Fibroblast of pulmonary artery (primary cell): ENCODE data around the gene ARHGEF40.

Source experiments
- DNase-seq: peaks from one replicate; pipeline ENCODE4 v3.0.0-alpha.2; 2010; ENCODE audit warnings: low read depth
- H3K4me3 ChIP-seq: replicated peaks from 2 replicates; pipeline ENCODE4 v1.5.1; 2011; ENCODE audit warnings: low read depth, mild to moderate bottlenecking, control low read depth, low read length, moderate library complexity
- TF ChIP-seq, protein P1 (sequence below): IDR thresholded peaks from 2 replicates; pipeline ENCODE4 v1.5.1; 2011; ENCODE audit warnings: mild to moderate bottlenecking, control low read depth, low read length, inconsistent platforms; ENCODE audit errors: missing control alignments

The ARHGEF40 gene

DNA sequence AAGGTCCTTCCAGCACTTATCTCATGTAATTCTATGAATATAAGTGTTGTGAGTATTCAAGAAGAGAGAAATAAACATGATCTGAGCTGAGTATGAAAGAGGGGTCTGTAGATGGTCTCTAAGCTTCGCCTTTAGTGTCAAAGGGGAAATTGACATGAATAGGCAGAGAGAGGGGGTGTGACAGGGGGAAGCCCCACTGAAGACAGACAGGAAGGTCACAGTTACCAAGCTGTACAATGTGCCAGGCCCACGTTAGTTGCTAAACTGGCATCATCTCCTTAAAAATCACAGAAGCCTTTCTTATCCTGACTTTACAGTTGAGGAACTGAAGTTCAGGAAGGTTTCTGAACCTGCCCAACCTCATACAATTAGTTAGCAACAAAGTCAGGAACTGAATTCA is 7.6 kb downstream of the ARHGEF40 start:
- TF ChIP-seq, protein P1, sequence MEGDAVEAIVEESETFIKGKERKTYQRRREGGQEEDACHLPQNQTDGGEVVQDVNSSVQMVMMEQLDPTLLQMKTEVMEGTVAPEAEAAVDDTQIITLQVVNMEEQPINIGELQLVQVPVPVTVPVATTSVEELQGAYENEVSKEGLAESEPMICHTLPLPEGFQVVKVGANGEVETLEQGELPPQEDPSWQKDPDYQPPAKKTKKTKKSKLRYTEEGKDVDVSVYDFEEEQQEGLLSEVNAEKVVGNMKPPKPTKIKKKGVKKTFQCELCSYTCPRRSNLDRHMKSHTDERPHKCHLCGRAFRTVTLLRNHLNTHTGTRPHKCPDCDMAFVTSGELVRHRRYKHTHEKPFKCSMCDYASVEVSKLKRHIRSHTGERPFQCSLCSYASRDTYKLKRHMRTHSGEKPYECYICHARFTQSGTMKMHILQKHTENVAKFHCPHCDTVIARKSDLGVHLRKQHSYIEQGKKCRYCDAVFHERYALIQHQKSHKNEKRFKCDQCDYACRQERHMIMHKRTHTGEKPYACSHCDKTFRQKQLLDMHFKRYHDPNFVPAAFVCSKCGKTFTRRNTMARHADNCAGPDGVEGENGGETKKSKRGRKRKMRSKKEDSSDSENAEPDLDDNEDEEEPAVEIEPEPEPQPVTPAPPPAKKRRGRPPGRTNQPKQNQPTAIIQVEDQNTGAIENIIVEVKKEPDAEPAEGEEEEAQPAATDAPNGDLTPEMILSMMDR, result no peak
- no peak overlapping the region for H3K4me3 ChIP-seq
- DNase-seq, result no peak

DNA sequence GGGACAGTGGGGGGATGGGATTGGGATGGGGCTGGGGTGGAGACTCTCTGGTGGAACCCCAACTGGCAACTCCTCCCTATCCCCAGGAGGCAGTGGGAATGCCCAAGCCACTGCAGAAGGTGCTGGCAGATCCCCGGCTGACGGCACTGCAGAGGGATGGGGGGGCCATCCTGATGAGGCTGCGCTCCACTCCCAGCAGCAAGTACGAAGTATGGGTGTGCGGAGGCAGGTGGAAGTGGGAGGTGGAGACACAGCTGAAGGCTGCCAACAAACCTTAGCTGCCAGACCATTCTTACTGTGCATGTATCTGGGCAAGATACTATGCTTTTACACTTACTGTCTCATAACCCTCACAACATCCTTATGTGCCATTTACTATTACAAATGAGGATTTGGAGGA is 8.2 kb downstream of the ARHGEF40 start:
- TF ChIP-seq, protein P1, result no peak
- H3K4me3 ChIP-seq, result no peak overlapping the region
- DNase-seq, result no peak

DNA sequence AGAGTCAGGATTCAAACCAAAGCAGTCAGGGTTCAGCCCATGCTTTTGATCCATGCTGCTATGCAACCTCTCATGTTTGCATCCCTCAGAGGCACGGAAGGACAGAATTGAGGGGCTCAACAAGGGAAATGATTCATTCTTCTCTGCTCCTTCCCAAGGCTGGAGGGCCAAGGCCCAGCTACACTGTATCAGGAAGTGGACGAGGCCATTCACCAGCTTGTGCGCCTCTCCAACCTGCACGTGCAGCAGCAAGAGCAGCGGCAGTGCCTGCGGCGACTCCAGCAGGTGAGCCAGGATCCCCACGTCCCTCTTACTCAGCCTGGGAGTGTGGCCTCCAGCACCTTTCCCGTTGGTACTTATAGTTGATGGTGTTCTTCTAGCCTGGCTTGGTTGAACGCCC is 8.6 kb downstream of the ARHGEF40 start:
- no peak for DNase-seq
- TF ChIP-seq, protein P1, result no peak

DNA sequence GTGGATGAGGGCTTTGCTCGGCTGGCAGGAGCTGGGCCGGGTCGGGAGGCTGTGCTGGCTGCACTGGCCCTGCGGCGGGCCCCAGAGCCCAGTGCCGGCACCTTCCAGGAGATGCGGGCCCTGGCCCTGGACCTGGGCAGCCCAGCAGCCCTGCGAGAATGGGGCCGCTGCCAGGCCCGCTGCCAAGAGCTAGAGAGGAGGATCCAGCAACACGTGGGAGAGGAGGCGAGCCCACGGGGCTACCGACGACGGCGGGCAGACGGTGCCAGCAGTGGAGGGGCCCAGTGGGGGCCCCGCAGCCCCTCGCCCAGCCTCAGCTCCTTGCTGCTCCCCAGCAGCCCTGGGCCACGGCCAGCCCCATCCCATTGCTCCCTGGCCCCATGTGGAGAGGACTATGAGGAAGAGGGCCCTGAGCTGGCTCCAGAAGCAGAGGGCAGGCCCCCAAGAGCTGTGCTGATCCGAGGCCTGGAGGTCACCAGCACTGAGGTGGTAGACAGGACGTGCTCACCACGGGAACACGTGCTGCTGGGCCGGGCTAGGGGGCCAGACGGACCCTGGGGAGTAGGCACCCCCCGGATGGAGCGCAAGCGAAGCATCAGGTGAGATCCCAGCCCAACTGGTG is 11.5 kb downstream of the ARHGEF40 start:
- no peak for DNase-seq
- no peak overlapping the region for H3K4me3 ChIP-seq
- TF ChIP-seq, protein P1, result no peak

More for the DNA sequence above, 8.6 kb downstream of the ARHGEF40 start:
- no peak overlapping the region for H3K4me3 ChIP-seq

DNA sequence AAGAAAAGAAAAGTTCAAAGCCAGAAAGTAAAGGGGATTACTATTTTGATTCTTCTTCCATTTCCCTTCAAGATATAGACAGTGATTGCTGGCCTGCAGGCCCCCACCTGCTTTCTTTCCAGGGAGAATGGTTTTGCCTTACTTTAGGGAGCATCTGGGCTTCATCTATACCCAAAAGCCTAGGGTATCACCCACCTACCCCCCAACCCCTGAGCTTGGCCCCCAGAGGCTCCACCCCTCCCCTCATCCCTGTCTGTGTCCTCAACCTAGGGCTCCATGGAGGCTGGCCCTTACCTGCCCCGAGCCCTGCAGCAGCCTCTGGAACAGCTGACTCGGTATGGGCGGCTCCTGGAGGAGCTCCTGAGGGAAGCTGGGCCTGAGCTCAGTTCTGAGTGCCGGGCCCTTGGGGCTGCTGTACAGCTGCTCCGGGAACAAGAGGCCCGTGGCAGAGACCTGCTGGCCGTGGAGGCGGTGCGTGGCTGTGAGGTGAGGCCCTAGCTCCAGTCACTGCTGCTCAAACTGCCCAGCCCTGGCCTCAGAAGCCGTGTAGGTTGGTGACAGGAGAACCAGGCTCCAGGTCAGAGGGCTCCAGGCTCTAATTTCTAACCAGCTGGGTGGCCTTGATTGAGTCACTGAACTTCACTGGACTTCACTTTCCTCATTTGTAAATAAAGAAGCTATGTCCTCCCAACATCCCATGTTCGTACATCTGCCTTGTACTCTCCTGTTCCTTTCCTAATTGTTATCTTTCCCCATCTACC is 13.6 kb downstream of the ARHGEF40 start:
- DNase-seq, result no peak
- no peak overlapping the region for H3K4me3 ChIP-seq
- TF ChIP-seq, protein P1, result no peak

DNA sequence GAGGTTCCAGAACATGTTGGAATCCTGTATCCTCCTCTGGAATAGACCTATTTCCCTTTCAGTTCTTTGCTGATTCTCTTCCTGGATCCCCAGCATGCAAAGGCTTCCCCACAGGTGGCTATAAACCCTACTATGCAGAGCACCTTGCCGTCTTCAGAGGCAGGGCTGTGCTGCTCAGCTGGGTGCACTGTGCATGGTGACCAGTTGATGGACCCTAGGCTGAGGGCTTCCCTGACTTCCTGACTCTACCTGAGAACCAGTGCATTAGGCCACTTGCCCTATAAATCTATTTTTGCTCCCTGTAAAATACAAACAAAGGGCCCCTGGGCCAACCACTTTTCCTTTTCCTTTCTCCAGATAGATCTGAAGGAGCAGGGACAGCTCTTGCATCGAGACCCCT is 14.3 kb downstream of the ARHGEF40 start:
- DNase-seq, result no peak
- TF ChIP-seq, protein P1, result no peak
- H3K4me3 ChIP-seq, result no peak overlapping the region
